Measurements from ENCODE around the gene CASZ1. TPM values are rescaled to one million over a fixed set of nuclear protein-coding genes. Genes with fewer than 3 reads are reported as not detected.

Gene CASZ1
- total RNA-seq, 1 experiment from 2014 or later = 3.9 TPM

DNA sequence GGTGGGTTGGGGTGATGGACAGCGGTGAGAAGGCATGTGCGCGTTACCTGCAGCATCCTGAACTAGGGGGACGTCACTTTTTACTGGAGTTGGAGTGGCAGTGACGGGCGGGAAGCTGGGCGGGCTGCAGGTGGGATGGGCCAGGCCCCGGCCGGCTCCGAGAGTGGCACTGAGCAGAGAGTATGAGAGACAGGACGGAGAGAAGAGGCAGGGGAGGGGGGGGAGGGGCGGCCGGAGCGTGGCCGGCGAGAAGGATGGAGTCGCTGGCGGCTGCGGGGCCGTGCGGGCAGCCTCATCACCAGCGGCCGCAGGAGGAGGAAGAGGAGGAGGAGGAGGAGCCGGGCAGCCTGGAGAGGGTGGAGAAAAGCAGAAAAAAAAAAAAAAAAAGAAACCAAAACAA is 154.5 kb downstream of the CASZ1 start:
- Histone ChIP-seq H3K27ac (ENCODE audit: insufficient read length, low read depth, low read length) (no peak overlapping the region), H3K9ac (ENCODE audit: extremely low read depth, insufficient read length, low read length) (no peak overlapping the region), H3K79me2 (ENCODE audit: insufficient read depth, low read length) (no peaks in the 10 kb centered on the region), H3K4ac (ENCODE audit: low read depth, low read length) (no peak overlapping the region), H4K20me1 (ENCODE audit: control insufficient read depth, insufficient read depth, insufficient read length) (no peaks in the 10 kb centered on the region), H3K14ac (ENCODE audit: insufficient read depth, low read length) (no peak overlapping the region), H3K23ac (ENCODE audit: insufficient read length, low read depth, low read length) (no peak overlapping the region), H2AK5ac (ENCODE audit: insufficient read length, low read length) (no peak overlapping the region), H4K5ac (ENCODE audit: insufficient read length, low read depth, low read length) (no peak overlapping the region), H2BK12ac (ENCODE audit: insufficient read length, low read depth, low read length) (no peak overlapping the region), H3K18ac (ENCODE audit: insufficient read length, low read depth, low read length) (no peak overlapping the region), H2BK15ac (ENCODE audit: low read depth, low read length) (no peak overlapping the region), H4K91ac (ENCODE audit: insufficient read length, low read depth, low read length) (no peak overlapping the region), H2BK20ac (ENCODE audit: low read depth, low read length, poor library complexity, severe bottlenecking) (no peak overlapping the region), H3K27me3 (ENCODE audit: insufficient read depth, low read length) (peaks cover 7% of the 10 kb centered on the region; the same call in 1 of the 2 replicates), H3K9me3 (ENCODE audit: control insufficient read depth, low read depth, low read length) (no peaks in the 10 kb centered on the region), H3K79me1 (ENCODE audit: insufficient read depth, low read depth, low read length, poor library complexity, severe bottlenecking) (no peaks in the 10 kb centered on the region), H2BK120ac (ENCODE audit: low read depth, low read length, poor library complexity, severe bottlenecking) (no peak overlapping the region), H4K8ac (replicated peaks; ENCODE audit: insufficient read length, low read depth, low read length) (no peak overlapping the region), H2AFZ (ENCODE audit: low read length) (no peak overlapping the region), H3K4me2 (ENCODE audit: insufficient read depth, insufficient read length, low read length) (no peak overlapping the region), H3T11ph (ENCODE audit: low read length) (no peak overlapping the region), H3K4me1 (ENCODE audit: insufficient read depth, low read length) (no peaks in the 10 kb centered on the region), H3K56ac (ENCODE audit: insufficient read length, low read depth, low read length) (no peak overlapping the region), H3K23me2 (ENCODE audit: insufficient read length, low read depth, low read length, poor library complexity, severe bottlenecking) (no peaks in the 10 kb centered on the region), H2BK5ac (ENCODE audit: insufficient read length, low read length) (no peak overlapping the region)
- Mint-ChIP-seq H3K4me1 (peaks cover 0 to 17% of the 10 kb centered on the region in 2 experiments; a peak in 3 of 4 replicates), H3K9me3 (no peaks in the 10 kb centered on the region), H3K27me3 (ENCODE audit: low read depth) (peaks cover 30% of the 10 kb centered on the region), H3K36me3 (ENCODE audit: insufficient read depth in 1 of 3, low read depth in 3 of 3) (no peaks in the 10 kb centered on the region), H3K4me3 (no peak overlapping the region; a peak in 1 of 5 replicates), H3K27ac (no peak overlapping the region)
- no peak for TF ChIP-seq CTCF (conservative IDR thresholded peaks at IDR 0.05)
- no peak for DNase-seq
- no CpG with 5 or more reads among the region's 24 CpGs for WGBS (ENCODE audit: extremely low coverage, insufficient read length, low lambda C conversion rate)

Measured in H9 (cell line).